Nephron progenitor cell (in vitro differentiated cells): ENCODE measurements around the gene ATP5F1D.

Experiments
- DNase-seq: peaks from one replicate; pipeline ENCODE4 v3.0.0; 2021
- H3K27ac Mint-ChIP-seq: 2 replicates; pipeline ENCODE4 v1.8.0; 2021; ENCODE audit warnings: mild to moderate bottlenecking, moderate library complexity, mixed read lengths
- H3K27me3 Mint-ChIP-seq: 2 replicates; pipeline ENCODE4 v1.8.0; 2021; ENCODE audit warnings: mild to moderate bottlenecking, low read depth, mixed read lengths; ENCODE audit not compliant: poor library complexity
- H3K36me3 Mint-ChIP-seq: 2 replicates; pipeline ENCODE4 v1.8.0; 2021; ENCODE audit warnings: low read depth, mixed read lengths
- H3K4me1 Mint-ChIP-seq: 2 replicates; pipeline ENCODE4 v1.8.0; 2021; ENCODE audit warnings: mixed read lengths
- H3K4me3 Mint-ChIP-seq: 2 replicates; pipeline ENCODE4 v1.8.0; 2021; ENCODE audit warnings: mild to moderate bottlenecking, moderate library complexity, mixed read lengths
- H3K9me3 Mint-ChIP-seq: 2 replicates; pipeline ENCODE4 v1.8.0; 2021; ENCODE audit warnings: mild to moderate bottlenecking, moderate library complexity, mixed read lengths
- TF ChIP-seq, protein P1 (sequence below): fragments of 200-600 bp; sonication (generic); IDR thresholded peaks from 2 replicates; pipeline ENCODE4 v1.5.0; 2021; ENCODE audit warnings: antibody characterized with exemption

The ATP5F1D gene

DNA sequence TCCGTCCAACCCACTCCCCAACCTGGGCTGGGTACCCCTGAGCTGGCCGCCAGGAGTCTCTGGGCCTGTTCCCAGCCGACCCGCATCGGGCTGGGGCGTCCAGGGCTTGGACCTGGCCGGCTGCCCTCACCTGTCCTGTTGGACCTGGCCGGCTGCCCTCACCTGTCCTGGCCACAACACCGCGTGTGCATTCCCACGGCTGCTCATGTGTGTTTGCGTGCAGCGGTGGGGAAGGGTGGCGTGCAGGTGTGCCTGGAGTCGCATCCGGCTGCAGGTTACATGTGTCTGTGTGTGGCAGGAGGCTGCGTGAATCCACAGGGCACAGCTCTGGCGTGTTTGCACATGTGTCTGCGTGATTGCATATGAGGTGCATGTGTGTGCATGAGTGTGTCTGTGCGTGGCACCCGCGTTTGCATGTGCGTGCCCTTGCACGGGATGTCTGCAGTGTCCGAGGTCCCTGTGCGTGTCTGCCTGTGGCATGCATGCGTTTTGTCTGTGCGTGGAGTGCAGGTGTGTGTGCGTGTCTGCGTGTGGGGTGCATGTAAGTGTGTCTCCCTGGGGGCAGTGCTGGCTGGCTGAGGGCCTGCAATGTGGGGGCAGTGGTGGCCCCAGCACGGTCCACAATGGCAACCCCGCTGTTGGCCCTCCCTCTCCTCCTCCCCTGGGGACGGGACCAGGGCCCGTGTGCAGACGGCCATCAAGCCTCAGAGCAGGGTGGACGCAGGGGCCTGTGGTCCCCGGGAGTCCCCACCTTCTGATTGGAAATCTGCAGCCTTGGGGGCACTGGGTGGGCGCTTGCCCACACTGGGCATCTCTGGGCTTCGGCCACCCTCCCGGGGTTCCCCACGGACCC is 47.5 kb downstream of the ATP5F1D start:
- TF ChIP-seq, protein P1, sequence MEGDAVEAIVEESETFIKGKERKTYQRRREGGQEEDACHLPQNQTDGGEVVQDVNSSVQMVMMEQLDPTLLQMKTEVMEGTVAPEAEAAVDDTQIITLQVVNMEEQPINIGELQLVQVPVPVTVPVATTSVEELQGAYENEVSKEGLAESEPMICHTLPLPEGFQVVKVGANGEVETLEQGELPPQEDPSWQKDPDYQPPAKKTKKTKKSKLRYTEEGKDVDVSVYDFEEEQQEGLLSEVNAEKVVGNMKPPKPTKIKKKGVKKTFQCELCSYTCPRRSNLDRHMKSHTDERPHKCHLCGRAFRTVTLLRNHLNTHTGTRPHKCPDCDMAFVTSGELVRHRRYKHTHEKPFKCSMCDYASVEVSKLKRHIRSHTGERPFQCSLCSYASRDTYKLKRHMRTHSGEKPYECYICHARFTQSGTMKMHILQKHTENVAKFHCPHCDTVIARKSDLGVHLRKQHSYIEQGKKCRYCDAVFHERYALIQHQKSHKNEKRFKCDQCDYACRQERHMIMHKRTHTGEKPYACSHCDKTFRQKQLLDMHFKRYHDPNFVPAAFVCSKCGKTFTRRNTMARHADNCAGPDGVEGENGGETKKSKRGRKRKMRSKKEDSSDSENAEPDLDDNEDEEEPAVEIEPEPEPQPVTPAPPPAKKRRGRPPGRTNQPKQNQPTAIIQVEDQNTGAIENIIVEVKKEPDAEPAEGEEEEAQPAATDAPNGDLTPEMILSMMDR, result no peak
- H3K36me3 Mint-ChIP-seq, result no peaks in the 10 kb centered on the region
- H3K27ac Mint-ChIP-seq, result no peak overlapping the region
- peaks cover 15% of the 10 kb centered on the region for H3K4me1 Mint-ChIP-seq
- no peak overlapping the region for H3K4me3 Mint-ChIP-seq
- no peak for DNase-seq
- H3K27me3 Mint-ChIP-seq, result peaks cover 15% of the 10 kb centered on the region
- H3K9me3 Mint-ChIP-seq, result no peaks in the 10 kb centered on the region

DNA sequence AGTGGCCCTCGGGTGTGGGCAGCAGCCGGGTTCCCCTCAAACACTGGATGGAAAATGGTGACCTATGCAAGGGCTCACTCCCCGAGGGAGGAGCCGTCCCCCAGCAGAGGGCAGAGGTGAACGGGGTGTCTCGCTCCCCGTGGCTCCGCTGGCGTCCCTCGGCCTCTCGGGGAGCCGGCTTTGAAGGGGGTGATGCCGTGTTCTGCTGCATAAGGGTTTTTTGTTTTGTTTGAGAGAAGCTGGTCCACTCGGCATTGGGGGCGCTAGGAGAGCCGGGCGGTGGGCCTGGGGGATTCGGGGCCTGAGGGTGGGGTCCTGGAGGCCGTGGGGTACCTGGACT is 48.1 kb downstream of the ATP5F1D start:
- H3K27ac Mint-ChIP-seq, result no peak overlapping the region
- H3K9me3 Mint-ChIP-seq, result no peaks in the 10 kb centered on the region
- TF ChIP-seq, protein P1, result no peak
- no peak overlapping the region for H3K4me3 Mint-ChIP-seq
- H3K27me3 Mint-ChIP-seq, result peaks cover 12% of the 10 kb centered on the region
- no peak for DNase-seq
- peaks cover 9% of the 10 kb centered on the region for H3K4me1 Mint-ChIP-seq
- no peaks in the 10 kb centered on the region for H3K36me3 Mint-ChIP-seq

DNA sequence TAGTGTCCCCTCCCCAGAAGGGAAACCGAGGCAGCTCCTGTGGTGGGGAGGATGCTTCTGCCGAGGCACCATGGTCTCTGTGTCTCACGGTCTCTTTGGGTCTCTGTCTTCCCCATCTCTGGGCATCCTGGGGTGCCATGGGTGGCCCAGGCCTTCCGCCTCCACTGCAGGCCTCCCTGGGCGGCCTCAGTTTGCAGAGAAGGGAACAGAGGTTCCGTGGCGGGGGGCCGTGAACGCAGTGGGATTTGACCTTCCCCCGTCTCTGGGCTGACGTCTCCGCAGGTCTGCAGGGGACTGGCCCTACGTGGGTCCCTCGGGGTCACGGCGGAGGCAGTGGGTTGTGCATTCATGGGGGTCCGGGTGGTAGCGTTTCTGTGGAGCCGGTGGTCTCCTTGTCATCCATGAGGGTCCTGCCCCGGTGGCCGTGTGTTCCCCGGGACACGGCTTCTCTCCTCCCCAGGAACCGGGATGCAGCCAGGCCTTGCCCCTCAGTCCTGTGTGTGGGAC is 48.7 kb downstream of the ATP5F1D start:
- Mint-ChIP-seq H3K27ac (no peak overlapping the region), H3K36me3 (no peaks in the 10 kb centered on the region), H3K4me3 (no peak overlapping the region), H3K4me1 (peaks cover 4% of the 10 kb centered on the region), H3K27me3 (peaks cover 6% of the 10 kb centered on the region), H3K9me3 (no peaks in the 10 kb centered on the region)
- DNase-seq, result no peak
- TF ChIP-seq, protein P1, result no peak

DNA sequence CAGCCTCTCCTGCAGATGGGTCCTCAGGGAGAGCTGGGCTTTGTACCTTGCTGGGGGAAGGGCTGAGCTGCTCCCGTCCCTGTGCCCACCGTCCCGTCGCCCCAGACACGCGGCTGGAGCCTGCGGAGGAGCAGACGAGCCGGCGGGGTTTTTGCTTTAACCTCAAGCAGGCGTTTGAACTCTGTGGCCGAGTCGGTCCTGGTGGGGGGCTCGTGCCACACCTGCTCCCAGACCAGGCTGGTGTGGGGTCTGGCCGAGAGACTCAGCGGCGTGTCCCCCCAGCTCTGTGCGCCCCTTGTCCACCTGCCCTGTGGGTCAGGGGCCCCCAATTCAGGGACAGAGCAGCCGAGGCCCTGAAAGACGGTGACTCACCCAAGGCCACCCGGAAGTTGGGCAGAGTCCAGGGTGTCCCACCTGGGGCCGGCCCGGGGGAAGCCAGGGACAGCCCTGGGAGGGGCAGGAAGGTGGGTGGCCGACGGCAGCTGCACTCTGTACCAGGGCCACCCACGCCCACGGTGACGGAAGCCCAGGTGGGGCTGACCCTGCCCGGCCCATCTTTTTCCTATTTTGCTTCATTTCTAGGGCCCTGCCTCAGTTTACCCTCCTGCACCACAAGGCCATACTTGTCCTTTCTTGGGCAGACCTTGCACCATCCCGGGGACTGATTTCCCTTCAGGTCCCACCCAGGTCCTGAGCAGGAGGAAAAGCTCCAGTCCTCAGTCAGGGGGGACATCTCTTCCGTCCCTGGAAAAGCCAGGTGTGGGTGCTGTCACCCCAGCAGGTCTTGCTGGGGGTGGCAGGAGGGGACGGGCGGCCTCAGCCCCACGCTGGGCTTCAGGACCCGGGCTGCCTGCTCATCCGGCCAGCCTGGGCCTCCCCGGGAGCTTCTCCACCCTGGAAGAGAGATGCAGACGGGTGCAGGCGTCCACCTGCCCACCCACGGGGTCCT is 49.4 kb downstream of the ATP5F1D start:
- TF ChIP-seq, protein P1, result no peak
- Mint-ChIP-seq H3K4me3 (no peak overlapping the region), H3K36me3 (no peaks in the 10 kb centered on the region), H3K9me3 (no peaks in the 10 kb centered on the region), H3K27me3 (peaks cover 5% of the 10 kb centered on the region), H3K27ac (no peak overlapping the region), H3K4me1 (peaks cover 4% of the 10 kb centered on the region)
- DNase-seq, result no peak

DNA sequence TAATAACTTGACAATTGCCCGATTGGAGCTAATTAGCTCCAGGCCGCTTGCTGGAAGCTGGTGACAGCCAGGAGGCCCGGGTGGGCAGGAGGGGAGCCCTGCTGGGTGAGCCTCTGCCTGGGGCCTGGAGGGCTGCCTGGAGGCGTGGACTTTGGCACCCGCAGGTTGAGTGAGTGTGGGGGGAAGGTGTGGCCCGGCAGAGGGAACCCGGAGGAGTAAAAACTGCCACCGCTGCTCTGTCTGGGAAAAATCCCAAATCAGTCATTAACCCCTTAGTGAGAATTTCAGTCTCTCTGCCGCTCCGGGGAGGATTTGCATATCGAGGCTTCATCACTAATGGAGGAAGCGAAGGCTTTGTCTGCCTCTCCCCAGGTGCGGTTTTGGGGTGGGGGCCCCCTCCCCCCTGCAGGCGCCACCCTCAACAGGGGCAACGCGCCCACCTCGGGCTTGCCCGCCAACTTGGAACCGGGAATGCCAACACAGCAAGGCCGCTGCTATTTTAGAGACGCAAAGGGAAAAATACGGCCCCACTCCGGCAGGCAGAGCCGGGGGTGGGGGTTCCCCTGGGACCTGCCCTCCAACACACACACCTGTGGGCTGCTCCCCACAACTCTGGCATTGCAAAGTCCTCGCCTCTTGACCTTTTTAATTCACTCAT is 50.3 kb downstream of the ATP5F1D start:
- Mint-ChIP-seq H3K27me3 (peaks cover 5% of the 10 kb centered on the region), H3K27ac (no peak overlapping the region), H3K9me3 (no peaks in the 10 kb centered on the region), H3K4me3 (no peak overlapping the region), H3K36me3 (no peaks in the 10 kb centered on the region), H3K4me1 (peaks cover 4% of the 10 kb centered on the region)
- TF ChIP-seq, protein P1, result no peak
- no peak for DNase-seq
